Measurements from ENCODE around the gene VEGFB. TPM values are rescaled to one million over a fixed set of nuclear protein-coding genes. Genes with fewer than 3 reads are reported as not detected.

VEGFB gene
- total and polyA plus RNA-seq, 2 of the 8 experiments (the other 6 are each of a cell fraction or from before 2014, with no cell fraction given): 9.3 to 49.6 TPM

- TF ChIP-seq NANOG (IDR thresholded peaks at IDR 0.05; ENCODE audit: insufficient read depth, low read depth, low read length, poor library complexity, severe bottlenecking) (no peak), ATF3 (IDR thresholded peaks at IDR 0.05; ENCODE audit: insufficient read depth, low read depth, low read length) (no peak), CTCF (IDR thresholded peaks at IDR 0.05; ENCODE audit: control extremely low read depth in 1 of 3, insufficient read depth in 1 of 3, low read depth in 1 of 3, low read length in 3 of 3) (no peak), RFX5 (IDR thresholded peaks at IDR 0.05; ENCODE audit: borderline replicate concordance, low read depth, low read length) (no peak)
These were observed 9.3 kb upstream of the VEGFB start (continued) for GRCh38 chr11:64224891-64225607.

Data from H1 (cell line).